COLO829 (cell line): ENCODE results near the gene ELAVL1.

Source experiments
- DNase-seq: peaks from one replicate; pipeline ENCODE4 v3.0.0; 2012; ENCODE audit warnings: low spot score

ELAVL1 gene

GRCh38 chr19:7985481-7985911 lies 19.9 kb downstream of the ELAVL1 start:
- DNase-seq, result no peak

GRCh38 chr19:7983995-7984837 lies 21.2 kb downstream of the ELAVL1 start:
- no peak for DNase-seq

GRCh38 chr19:7983286-7983950 lies 22.0 kb downstream of the ELAVL1 start:
- no peak for DNase-seq

- no peak for DNase-seq
These were observed 22.8 kb downstream of the ELAVL1 start for GRCh38 chr19:7982651-7983099.

- DNase-seq, result no peak
These were observed 23.3 kb downstream of the ELAVL1 start for GRCh38 chr19:7982103-7982502.

- DNase-seq, result no peak
These were observed 23.8 kb downstream of the ELAVL1 start for GRCh38 chr19:7981661-7982060.

- no peak for DNase-seq
These were observed 24.2 kb downstream of the ELAVL1 start for GRCh38 chr19:7981199-7981598.

- no peak for DNase-seq
These were observed 24.8 kb downstream of the ELAVL1 start for GRCh38 chr19:7980635-7981121.

- no peak for DNase-seq
These were observed 25.3 kb downstream of the ELAVL1 start for GRCh38 chr19:7980168-7980567.

GRCh38 chr19:7979559-7979958 lies 25.9 kb downstream of the ELAVL1 start:
- DNase-seq, result no peak

- no peak for DNase-seq
These were observed 26.4 kb downstream of the ELAVL1 start for GRCh38 chr19:7979011-7979410.

- no peak for DNase-seq
These were observed 27.1 kb downstream of the ELAVL1 start for GRCh38 chr19:7978179-7978825.

GRCh38 chr19:7977723-7978040 lies 27.8 kb downstream of the ELAVL1 start:
- DNase-seq, result no peak

- DNase-seq, result no peak
These were observed 28.3 kb downstream of the ELAVL1 start for GRCh38 chr19:7977021-7977722.

- DNase-seq, result no peak
These were observed 29.0 kb downstream of the ELAVL1 start for GRCh38 chr19:7976461-7976860.

- no peak for DNase-seq
These were observed 30.4 kb downstream of the ELAVL1 start for GRCh38 chr19:7975037-7975436.

GRCh38 chr19:7973883-7974282 lies 31.6 kb downstream of the ELAVL1 start:
- no peak for DNase-seq

- DNase-seq, result no peak
These were observed 33.6 kb downstream of the ELAVL1 start for GRCh38 chr19:7971553-7972520.

- DNase-seq, result peak; percentile 20
These were observed 34.6 kb downstream of the ELAVL1 start for GRCh38 chr19:7970716-7971448.

- DNase-seq, result no peak
These were observed 35.9 kb downstream of the ELAVL1 start for GRCh38 chr19:7969555-7969939.
